OCI-LY7 (cell line): Measurements from ENCODE around the gene ATAD3C. TPM values are rescaled to one million over a fixed set of nuclear protein-coding genes. Genes with fewer than 3 reads are reported as not detected.
A peak's percentile ranks its signal among the peaks of the same experiment; 100 is the strongest.

Experiments used
- Bru-seq: library from RNA; stranded (reverse); fragments of 400-500 nt; gene quantifications from one replicate; lab custom pipeline; 2021; lab: Mats Ljungman, UMichigan
- BruChase-seq, 2 experiments: library from RNA; stranded (reverse); fragments of 400-500 nt; gene quantifications; one replicate each; lab custom pipeline; 2021; lab: Mats Ljungman, UMichigan
- BruUV-seq: library from RNA; stranded (reverse); fragments of 400-500 nt; replicated peaks from 2 replicates; lab custom pipeline; 2021; lab: Mats Ljungman, UMichigan
- CTCF ChIA-PET: fragments of 300-600 bp; sonication (Branson Sonifier 250); formaldehyde crosslinking; loops from one replicate; lab custom pipeline; 2022; ENCODE audit warnings: antibody characterized with exemption; ENCODE audit not compliant: unreplicated experiment; lab: Charles Lee
- POLR2A ChIA-PET: fragments of 300-600 bp; sonication (Branson Sonifier 250); formaldehyde crosslinking; loops from one replicate; lab custom pipeline; 2022; ENCODE audit warnings: antibody characterized with exemption; lab: Charles Lee
- DNase-seq: peaks from one replicate; pipeline ENCODE4 v3.0.0-alpha.2; 2015; ENCODE audit warnings: low spot score
- H2AFZ ChIP-seq: fragments of 200-600 bp; sonication (generic), shearing (Covaris generic); 2 replicates; pipeline ENCODE4 v1.6.1; 2014; ENCODE audit warnings: mild to moderate bottlenecking, antibody characterized with exemption, low read length, moderate library complexity
- H3K27ac ChIP-seq: fragments of 200-600 bp; sonication (generic); 2 replicates; pipeline ENCODE4 v1.5.1; 2014; ENCODE audit warnings: mixed run types, low read depth, mild to moderate bottlenecking, moderate library complexity, low read length, inconsistent platforms; ENCODE audit not compliant: poor library complexity, severe bottlenecking
- H3K36me3 ChIP-seq: fragments of 200-600 bp; sonication (generic); 2 replicates; pipeline ENCODE4 v1.6.1; 2014; ENCODE audit warnings: mild to moderate bottlenecking, antibody characterized with exemption, low read length, moderate library complexity, mixed read lengths; ENCODE audit not compliant: insufficient read depth
- H3K4me1 ChIP-seq: fragments of 200-600 bp; sonication (generic); 2 replicates; pipeline ENCODE4 v1.5.1; 2014; ENCODE audit warnings: mild to moderate bottlenecking, low read length; ENCODE audit not compliant: insufficient read depth, poor library complexity, severe bottlenecking
- H3K4me2 ChIP-seq: fragments of 200-600 bp; sonication (generic); 2 replicates; pipeline ENCODE4 v1.6.1; 2014; ENCODE audit warnings: mild to moderate bottlenecking, low read length
- H3K4me3 ChIP-seq: fragments of 200-600 bp; sonication (generic); 2 replicates; pipeline ENCODE4 v1.5.1; 2014; ENCODE audit warnings: mild to moderate bottlenecking, low read depth, low read length; ENCODE audit not compliant: poor library complexity, severe bottlenecking
- H3K79me2 ChIP-seq: fragments of 200-600 bp; sonication (generic); 2 replicates; pipeline ENCODE4 v1.6.1; 2016; ENCODE audit warnings: low read depth, mild to moderate bottlenecking, low read length, moderate library complexity, mixed read lengths; ENCODE audit not compliant: insufficient read depth
- H3K9me2 ChIP-seq: fragments of 200-600 bp; sonication (generic); 2 replicates; pipeline ENCODE4 v1.6.1; 2016; ENCODE audit warnings: mild to moderate bottlenecking, low read length, mixed read lengths; ENCODE audit not compliant: insufficient read depth
- H3K9me3 ChIP-seq: fragments of 200-600 bp; sonication (generic); 2 replicates; pipeline ENCODE4 v1.6.1; 2014; ENCODE audit warnings: mild to moderate bottlenecking, mixed run types, low read length, mixed read lengths
- H4K20me1 ChIP-seq: fragments of 200-600 bp; sonication (generic); 2 replicates; pipeline ENCODE4 v1.6.1; 2014; ENCODE audit warnings: mild to moderate bottlenecking, antibody characterized with exemption, low read length, moderate library complexity, mixed read lengths; ENCODE audit not compliant: insufficient read depth
- CTCF ChIP-seq: fragments of 200-600 bp; sonication (generic); conservative IDR thresholded peaks from 2 replicates; pipeline ENCODE4 v1.5.1; 2014; ENCODE audit warnings: mild to moderate bottlenecking, antibody characterized with exemption, low read length, moderate library complexity, mixed read lengths
- EZH2phosphoT487 ChIP-seq: fragments of 200-600 bp; sonication (generic); IDR thresholded peaks from 2 replicates; pipeline ENCODE4 v1.6.1; 2018; ENCODE audit warnings: low read depth, borderline replicate concordance, mild to moderate bottlenecking, mixed run types, antibody characterized with exemption, low read length, moderate library complexity, mixed read lengths
- intact Hi-C: fragments of 100-400 bp; cut with micrococcal nuclease; formaldehyde crosslinking; loops from one replicate; pipeline ENCODE4 v1.10.0; 2022; ENCODE audit not compliant: unreplicated experiment
- long read RNA-seq: library from polyadenylated mRNA; stranded (forward); transcript quantifications from one replicate; pipeline ENCODE4 v2.0.0, GENCODE V29; 2022
- total RNA-seq, 2 experiments: library from RNA; depleted of rRNA in 1 of 2; stranded (reverse); fragments of >200 nt in 1 of 2; shearing (Covaris generic) in 1 of 2; gene quantifications; 2 replicates each; pipeline ENCODE4 v1.2.3, GENCODE V29; 2014 to 2022

The ATAD3C gene
- total RNA-seq (2014; rRNA removed; shearing (Covaris generic)) = 1.6 TPM in 1 of 2 replicates, not detected in the other
- 2.1 and 3.0 TPM in 2 replicates for total RNA-seq (2022)
- percentile 14 among the genes with signal in this experiment for Bru-seq, nascent RNA
- BruChase-seq, experiment 1, labeled RNA remaining after a 6-hour chase = percentile 23 among the genes with signal in this experiment
- percentile 23 among the genes with signal in this experiment for BruChase-seq, experiment 2, labeled RNA remaining after a 2-hour chase
- long read RNA-seq, partial matches to known transcripts = 0 of 4 reads
- long read RNA-seq, other reads (novel, unspliced or antisense) = 3 of 4 reads

DNA sequence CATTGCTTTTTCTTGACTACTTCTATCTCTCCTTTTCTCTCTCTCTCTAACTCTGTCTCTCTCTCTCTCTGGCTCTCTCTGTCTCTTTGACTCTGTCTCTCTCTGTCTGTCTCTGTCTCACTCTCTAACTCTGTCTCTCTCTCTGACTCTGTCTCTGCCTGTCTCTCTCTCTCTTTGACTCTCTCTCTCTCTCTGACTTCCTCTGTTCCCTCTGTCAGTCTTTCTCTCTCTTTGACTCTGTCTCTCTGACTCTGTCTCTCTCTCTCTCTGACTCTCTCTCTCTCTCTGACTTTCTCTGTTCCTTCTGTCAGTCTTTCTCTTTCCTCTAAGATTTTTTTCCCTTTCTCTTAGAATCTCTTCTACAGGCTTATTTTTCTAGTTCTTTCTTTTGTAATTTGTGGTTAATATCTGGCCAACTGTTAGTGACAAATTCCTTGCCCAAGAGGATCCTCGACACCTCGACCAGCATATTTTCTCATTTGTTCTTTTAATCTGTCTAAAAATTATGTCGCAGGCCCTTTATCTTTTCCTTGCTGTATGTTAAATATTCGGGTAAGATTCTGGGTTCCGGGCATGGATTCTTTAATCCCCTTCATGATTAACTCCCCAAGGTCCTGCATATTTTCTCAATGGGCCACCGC is at the start of gene ATAD3C:
Gene ATAD3C, plus strand, starts transcription at position 591 of the 641 bp plus-strand sequence. CDS start 995 bp downstream, outside the sequence.
- intact Hi-C loops = no loop called here
- POLR2A ChIA-PET = no interaction called here
- TF ChIP-seq CTCF (no peak), EZH2phosphoT487 (no peak)
- Histone ChIP-seq H3K4me2 (no peak within 1 kb of the TSS), H3K9me3 (no peaks in the 10 kb centered on the region), H3K4me1 (no peaks in the 10 kb centered on the region), H3K9me2 (no peaks in the 10 kb centered on the region), H3K79me2 (no peaks in the 10 kb centered on the region), H2AFZ (no peak within 1 kb of the TSS), H4K20me1 (no peaks in the 10 kb centered on the region), H3K4me3 (no peak within 1 kb of the TSS), H3K27ac (no peak within 1 kb of the TSS), H3K36me3 (no peaks in the 10 kb centered on the region)
- no peak for DNase-seq
- no TSS peak for BruUV-seq
- CTCF ChIA-PET = no interaction called here

- H3K4me2 ChIP-seq = peak overlapping the region; percentile 95
- BruUV-seq = no TSS peak
- peak overlapping the region; percentile 49 for H3K27ac ChIP-seq
- intact Hi-C loops = loop anchor here (1.0 kb wide), 1 partner anchor 25 kb away; the partner anchor contains the start of gene AURKAIP1
- peaks cover 59% of the 10 kb centered on the region for H3K79me2 ChIP-seq
- no peaks in the 10 kb centered on the region for H3K9me3 ChIP-seq
- H3K9me2 ChIP-seq = no peaks in the 10 kb centered on the region
- peak; percentile 15 for DNase-seq
- CTCF ChIA-PET = interaction anchor here (0.6 kb wide), 1 partner anchor 337 kb away, joined by 3 read pairs; no protein-coding TSS in a partner anchor
- POLR2A ChIA-PET = interaction anchor here (0.5 to 0.6 kb wide), 2 partner anchors 187 to 286 kb away, joined by 3 to 4 read pairs; no protein-coding TSS in a partner anchor
- no peaks in the 10 kb centered on the region for H4K20me1 ChIP-seq
- H3K36me3 ChIP-seq = peaks cover 81% of the 10 kb centered on the region
- H2AFZ ChIP-seq = no peak overlapping the region
- no peak for TF ChIP-seq EZH2phosphoT487
- no peak for TF ChIP-seq CTCF
- H3K4me1 ChIP-seq = peaks cover 29% of the 10 kb centered on the region
- peak overlapping the region; percentile 90 for H3K4me3 ChIP-seq
Observed at GRCh38 chr1:1399872-1400575, 49.5 kb upstream of the ATAD3C start.
